CD4-positive, alpha-beta T cell treated with Interleukin-10 for 1 hour (primary cell): Measurements from ENCODE around the gene PLXNA4.

Experiments used
- DNase-seq: peaks from one replicate; pipeline ENCODE4 v3.0.0-alpha.2; 2020

The PLXNA4 gene

GRCh38 chr7:132100981-132101380, 475.3 kb downstream of the PLXNA4 start:
- no peak for DNase-seq

- no peak for DNase-seq
These were observed 475.8 kb downstream of the PLXNA4 start for GRCh38 chr7:132100483-132100882.

- DNase-seq: no peak
These were observed 477.1 kb downstream of the PLXNA4 start for GRCh38 chr7:132099163-132099562.

GRCh38 chr7:132098327-132098726, 477.9 kb downstream of the PLXNA4 start:
- no peak for DNase-seq

- no peak for DNase-seq
These were observed 478.6 kb downstream of the PLXNA4 start for GRCh38 chr7:132097550-132098134.

- DNase-seq: no peak
These were observed 481.0 kb downstream of the PLXNA4 start for GRCh38 chr7:132095111-132095765.

GRCh38 chr7:132092106-132092505, 484.2 kb downstream of the PLXNA4 start:
- no peak for DNase-seq

GRCh38 chr7:132091706-132092105, 484.6 kb downstream of the PLXNA4 start:
- no peak for DNase-seq

GRCh38 chr7:132090444-132090843, 485.8 kb downstream of the PLXNA4 start:
- no peak for DNase-seq

GRCh38 chr7:132089356-132089755, 486.9 kb downstream of the PLXNA4 start:
- DNase-seq: no peak

GRCh38 chr7:132087421-132087820, 488.8 kb downstream of the PLXNA4 start:
- no peak for DNase-seq

- no peak for DNase-seq
These were observed 491.4 kb downstream of the PLXNA4 start for GRCh38 chr7:132084776-132085388.

- DNase-seq: no peak
These were observed 492.6 kb downstream of the PLXNA4 start for GRCh38 chr7:132083537-132084123.

- no peak for DNase-seq
These were observed 493.1 kb downstream of the PLXNA4 start for GRCh38 chr7:132083126-132083525.

- no peak for DNase-seq
These were observed 493.9 kb downstream of the PLXNA4 start for GRCh38 chr7:132082394-132082793.

GRCh38 chr7:132081686-132082085, 494.6 kb downstream of the PLXNA4 start:
- no peak for DNase-seq

- no peak for DNase-seq
These were observed 495.2 kb downstream of the PLXNA4 start for GRCh38 chr7:132080967-132081668.

- no peak for DNase-seq
These were observed 495.8 kb downstream of the PLXNA4 start for GRCh38 chr7:132080467-132080866.

- DNase-seq: no peak
These were observed 497.2 kb downstream of the PLXNA4 start for GRCh38 chr7:132078891-132079735.

- no peak for DNase-seq
These were observed 498.1 kb downstream of the PLXNA4 start for GRCh38 chr7:132077971-132078685.

GRCh38 chr7:132076301-132077035, 499.8 kb downstream of the PLXNA4 start:
- DNase-seq: no peak
